Measurements from ENCODE around the gene SIRT3.
A peak's percentile ranks its signal among the peaks of the same experiment; 100 is the strongest.
"Not testable (repeated sequence)": the region's sequence is repeated elsewhere in the genome, so short reads cannot be mapped to it uniquely, and the experiment has no call there.

Gene SIRT3

GRCh38 chr11:200224-201003, 35.7 kb downstream of the SIRT3 start:
- no peak for DNase-seq

GRCh38 chr11:199782-200181, 36.4 kb downstream of the SIRT3 start:
- DNase-seq: no peak

GRCh38 chr11:199004-199581, 37.0 kb downstream of the SIRT3 start:
- DNase-seq: no peak

- DNase-seq: no peak
Measured at GRCh38 chr11:198236-198806, 37.8 kb downstream of the SIRT3 start.

- DNase-seq: peak; percentile 2
Measured at GRCh38 chr11:197741-198235, 38.4 kb downstream of the SIRT3 start.

GRCh38 chr11:196786-197731, 39.1 kb downstream of the SIRT3 start:
- DNase-seq: peak; percentile 2

GRCh38 chr11:193481-193880, 42.7 kb downstream of the SIRT3 start:
- not testable (repeated sequence) for DNase-seq

- not testable (repeated sequence) for DNase-seq
Measured at GRCh38 chr11:192674-193128, 43.4 kb downstream of the SIRT3 start, which contains the start of gene SCGB1C1. SCGB1C1 (plus strand) TSS chr11:193078; CDS start chr11:193100, 22 bp downstream.

GRCh38 chr11:191490-192478, 44.4 kb downstream of the SIRT3 start:
- DNase-seq: peak; percentile 60

GRCh38 chr11:190546-190945, 45.6 kb downstream of the SIRT3 start:
- not testable (repeated sequence) for DNase-seq

GRCh38 chr11:189843-190311, 46.3 kb downstream of the SIRT3 start:
- peak; percentile 83 for DNase-seq

GRCh38 chr11:189200-189783, 46.9 kb downstream of the SIRT3 start:
- DNase-seq: not testable (repeated sequence)

GRCh38 chr11:180242-180641, 55.9 kb downstream of the SIRT3 start:
- DNase-seq: not testable (repeated sequence)
